Adipocyte (in vitro differentiated cells): ENCODE results near the gene ACTR2.
A peak's percentile ranks its signal among the peaks of the same experiment; 100 is the strongest.
"Not testable (repeated sequence)": the region's sequence is repeated elsewhere in the genome, so short reads cannot be mapped to it uniquely, and the experiment has no call there.

Source experiments
- DNase-seq: peaks from one replicate; pipeline ENCODE4 v3.0.0-alpha.2; 2015; ENCODE audit warnings: low read depth
- H3K27me3 ChIP-seq: replicated peaks from 2 replicates; pipeline ENCODE4 v1.7.0; 2013; ENCODE audit warnings: mild to moderate bottlenecking, low read length, moderate library complexity; ENCODE audit not compliant: control insufficient read depth, insufficient read depth
- H3K36me3 ChIP-seq: 2 replicates; pipeline ENCODE4 v1.7.0; 2013; ENCODE audit warnings: low read length, mild to moderate bottlenecking, moderate library complexity; ENCODE audit not compliant: control insufficient read depth, insufficient read depth, severe bottlenecking
- H3K4me1 ChIP-seq: 2 replicates; pipeline ENCODE4 v1.7.0; 2013; ENCODE audit warnings: mild to moderate bottlenecking, low read length, moderate library complexity; ENCODE audit not compliant: control insufficient read depth, insufficient read depth
- H3K4me3 ChIP-seq: 2 replicates; pipeline ENCODE4 v1.7.0; 2013; ENCODE audit warnings: mild to moderate bottlenecking, low read length, moderate library complexity
- H3K9ac ChIP-seq: 2 replicates; pipeline ENCODE4 v1.7.0; 2013; ENCODE audit warnings: mild to moderate bottlenecking, low read length, moderate library complexity
- H3K9me3 ChIP-seq: 2 replicates; pipeline ENCODE4 v1.7.0; 2013; ENCODE audit warnings: mild to moderate bottlenecking, low read length, moderate library complexity; ENCODE audit not compliant: control insufficient read depth

The ACTR2 gene

DNA sequence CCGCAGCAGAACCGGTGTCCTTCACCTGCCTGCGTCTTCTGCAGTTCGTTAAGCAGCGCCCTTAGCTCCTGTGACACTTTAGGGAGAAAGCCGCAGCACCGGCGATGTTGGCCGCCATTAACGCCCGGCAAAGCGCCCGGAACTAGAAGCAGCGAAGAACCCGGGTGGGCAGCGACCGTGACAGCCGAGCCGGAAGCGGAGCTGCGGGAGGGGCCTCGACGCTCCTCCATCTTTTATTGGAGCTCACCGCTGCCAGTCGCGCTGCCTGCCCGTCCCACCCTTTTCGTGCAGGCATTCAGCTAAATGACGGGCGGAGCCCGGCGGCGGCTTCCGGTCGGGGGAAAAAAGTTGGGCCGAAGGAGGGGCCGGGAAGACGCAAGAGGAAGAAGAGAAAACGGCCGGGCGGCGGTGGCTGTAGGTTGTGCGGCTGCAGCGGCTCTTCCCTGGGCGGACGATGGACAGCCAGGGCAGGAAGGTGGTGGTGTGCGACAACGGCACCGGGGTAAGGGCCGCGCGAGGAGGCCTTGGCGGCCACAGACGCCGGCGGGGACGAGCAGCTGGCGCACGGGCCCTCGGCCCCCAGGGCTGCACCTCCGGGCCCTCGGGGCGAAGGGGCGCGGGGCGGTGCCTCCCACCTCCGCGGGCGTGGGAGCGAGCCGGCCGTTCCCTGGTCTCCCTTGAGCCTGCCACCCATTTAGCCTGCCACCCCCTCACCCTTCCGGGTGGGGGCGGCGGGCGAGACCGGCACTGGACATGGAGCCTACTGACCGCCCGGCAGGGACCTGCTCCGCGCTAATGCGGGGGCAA is at the start of gene ACTR2:
Gene ACTR2 (plus strand): TSS at position 376 of the 807 bp plus-strand sequence. CDS start 79 bp downstream, at position 455.
- H3K9me3 ChIP-seq, result no peaks in the 10 kb centered on the region
- DNase-seq, result peak; percentile 98
- peak within 1 kb of the TSS; percentile 99 for H3K9ac ChIP-seq

DNA sequence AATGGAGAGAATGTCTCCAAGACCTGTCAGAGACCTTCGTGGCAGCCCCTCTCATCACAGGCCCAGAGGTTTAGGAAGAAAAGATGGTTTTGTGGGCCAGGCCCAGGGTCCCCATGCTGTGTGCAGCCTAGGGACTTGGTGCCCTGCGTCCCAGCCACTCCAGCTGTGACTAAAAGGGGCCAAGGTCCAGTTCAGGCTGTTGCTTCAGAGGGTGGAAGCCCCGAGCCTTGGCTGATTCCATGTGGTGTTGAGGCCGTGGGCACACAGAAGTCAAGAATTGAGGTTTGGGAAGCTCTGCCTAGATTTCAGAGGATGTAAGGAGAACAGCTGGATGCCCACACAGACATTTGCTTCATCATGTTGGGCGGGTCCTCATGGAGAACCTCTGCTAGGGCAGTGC is 45.1 kb upstream of the ACTR2 start:
- Histone ChIP-seq H3K4me1 (peaks cover 13% of the 10 kb centered on the region), H3K9ac (no peak overlapping the region), H3K4me3 (no peak overlapping the region), H3K36me3 (no peaks in the 10 kb centered on the region), H3K27me3 (no peaks in the 10 kb centered on the region), H3K9me3 (no peaks in the 10 kb centered on the region)
- DNase-seq, result no peak

More for the DNA sequence above, at the start of gene ACTR2:
- H3K27me3 ChIP-seq, result no peaks in the 10 kb centered on the region
- H3K4me1 ChIP-seq, result peaks cover 49% of the 10 kb centered on the region
- no peaks in the 10 kb centered on the region for H3K36me3 ChIP-seq
- peak within 1 kb of the TSS; percentile 99 for H3K4me3 ChIP-seq

DNA sequence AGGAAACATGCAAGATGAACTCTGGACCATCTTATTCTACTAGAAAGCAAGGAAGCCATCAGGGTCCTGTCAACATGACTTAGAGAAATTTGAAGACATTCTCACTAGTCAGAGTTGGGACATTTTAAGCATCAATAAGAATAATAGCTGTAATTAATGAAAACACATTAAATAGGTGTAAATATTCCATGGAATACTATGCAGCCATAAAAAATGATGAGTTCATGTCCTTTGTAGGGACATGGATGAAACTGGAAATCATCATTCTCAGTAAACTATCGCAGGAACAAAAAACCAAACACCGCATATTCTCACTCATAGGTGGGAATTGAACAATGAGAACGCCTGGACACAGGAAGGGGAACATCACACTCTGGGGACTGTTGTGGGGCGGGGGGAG is 44.2 kb upstream of the ACTR2 start:
- H3K36me3 ChIP-seq, H3K9ac ChIP-seq, H3K4me3 ChIP-seq, DNase-seq, H3K9me3 ChIP-seq, H3K27me3 ChIP-seq: not testable (repeated sequence)
- peaks cover 16% of the 10 kb centered on the region for H3K4me1 ChIP-seq

DNA sequence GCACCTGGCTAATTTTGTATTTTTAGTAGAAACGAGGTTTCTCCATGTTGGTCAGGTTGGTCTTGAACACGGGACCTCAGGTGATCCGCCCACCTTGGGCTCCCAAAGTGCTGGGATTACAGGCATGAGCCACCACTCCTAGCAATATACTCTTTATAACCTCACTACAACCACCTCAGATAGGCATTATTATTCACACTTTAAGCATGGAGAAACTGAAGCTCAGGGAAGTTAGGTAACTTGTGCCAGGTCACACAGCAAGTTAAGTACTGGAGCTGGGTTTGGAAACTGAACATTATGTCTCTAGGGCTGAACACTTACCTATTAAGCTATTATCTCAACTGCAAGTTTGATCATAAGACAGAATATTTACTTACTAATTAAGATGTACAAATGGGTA is 42.6 kb upstream of the ACTR2 start:
- peaks cover 16% of the 10 kb centered on the region for H3K4me1 ChIP-seq
- H3K9me3 ChIP-seq, result no peaks in the 10 kb centered on the region
- H3K27me3 ChIP-seq, result no peaks in the 10 kb centered on the region
- no peaks in the 10 kb centered on the region for H3K36me3 ChIP-seq
- no peak overlapping the region for H3K4me3 ChIP-seq
- H3K9ac ChIP-seq, result no peak overlapping the region
- no peak for DNase-seq

DNA sequence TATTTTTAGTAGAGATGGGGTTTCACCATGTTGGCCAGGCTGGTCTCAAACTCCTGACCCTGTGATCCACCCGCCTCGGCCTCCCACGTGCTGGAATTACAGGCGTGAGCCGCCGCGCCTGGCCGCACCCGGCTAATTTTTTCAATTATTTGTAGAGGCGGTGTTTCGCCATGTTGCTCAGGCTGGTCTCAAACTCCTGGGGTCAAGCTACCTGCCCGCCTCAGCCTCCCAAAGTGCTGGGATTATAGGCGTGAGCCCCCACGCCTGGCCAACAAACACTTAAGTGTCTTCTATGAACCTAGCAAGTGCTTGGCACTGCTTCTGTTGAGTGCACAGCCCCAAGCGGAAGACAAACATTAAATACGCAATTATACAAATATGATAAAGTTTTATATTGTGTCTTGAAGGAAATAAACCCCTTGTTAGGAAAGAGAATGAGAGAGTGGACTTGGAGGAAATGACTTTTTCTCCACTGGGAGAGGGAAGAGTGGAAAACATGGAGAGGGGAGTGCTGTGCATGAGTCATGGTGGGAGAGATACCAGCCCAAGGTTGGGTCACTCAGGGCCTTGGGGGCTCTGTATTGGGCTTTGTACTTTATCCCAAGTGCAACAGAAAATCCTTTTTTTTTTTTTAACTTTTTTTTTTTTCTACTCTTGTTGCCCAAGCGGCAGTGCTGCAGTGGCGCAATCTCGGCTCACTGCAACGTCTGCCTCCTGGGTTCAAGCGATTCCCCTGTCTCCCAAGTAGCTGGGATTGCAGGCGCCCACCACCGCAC is 41.4 kb upstream of the ACTR2 start:
- no peaks in the 10 kb centered on the region for H3K9me3 ChIP-seq
- no peak overlapping the region for H3K9ac ChIP-seq
- H3K4me1 ChIP-seq, result peaks cover 16% of the 10 kb centered on the region
- H3K27me3 ChIP-seq, result no peaks in the 10 kb centered on the region
- H3K36me3 ChIP-seq, result no peaks in the 10 kb centered on the region
- no peak overlapping the region for H3K4me3 ChIP-seq
- DNase-seq, result no peak

DNA sequence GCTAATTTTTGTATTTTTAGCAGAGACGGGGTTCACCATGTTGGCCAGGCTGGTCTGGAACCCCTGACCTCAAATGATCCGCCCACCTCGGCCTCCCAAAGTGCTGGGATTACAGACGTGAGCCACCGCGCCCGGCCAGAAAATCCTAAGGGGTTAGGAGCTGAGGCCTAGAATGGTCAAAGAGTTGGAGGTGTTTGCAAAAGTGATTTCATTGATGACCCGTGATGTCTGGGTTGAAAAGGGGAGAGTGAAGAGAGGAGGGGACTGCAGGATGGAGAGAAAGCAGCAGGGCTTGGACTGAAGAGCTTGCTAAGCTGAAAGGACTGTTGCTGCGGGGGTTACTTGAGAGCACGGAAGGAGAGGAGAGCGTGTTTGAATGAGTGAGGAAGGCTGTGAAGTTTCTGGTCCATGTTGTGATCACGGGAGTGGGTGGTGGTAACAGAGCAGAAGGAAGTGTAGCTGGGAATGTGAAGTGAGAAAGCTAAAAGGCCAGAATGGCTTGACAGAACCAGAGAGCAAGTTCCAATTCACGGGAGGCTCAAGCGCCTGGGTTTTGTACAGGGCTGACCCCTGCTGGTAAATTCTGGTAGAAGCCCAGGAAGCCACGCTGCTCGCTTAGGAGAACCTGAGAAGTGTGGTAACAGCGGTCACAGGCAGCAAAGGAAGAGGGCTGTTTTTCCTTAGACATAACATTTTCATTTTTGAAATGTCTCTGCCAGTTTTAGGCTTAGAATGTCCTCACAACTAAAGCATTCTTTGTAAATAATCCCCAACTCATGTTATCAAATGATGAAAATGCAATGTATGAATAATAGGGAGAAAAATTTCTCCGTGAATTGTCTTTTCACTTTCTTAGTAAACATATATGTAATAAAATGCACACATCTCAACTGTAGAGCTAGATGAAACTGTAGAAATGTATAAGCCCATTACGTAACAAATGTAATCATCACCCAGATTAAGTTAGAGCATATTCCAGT is 40.5 kb upstream of the ACTR2 start:
- Histone ChIP-seq H3K9ac (peak overlapping the region; percentile 45), H3K4me1 (peaks cover 16% of the 10 kb centered on the region), H3K36me3 (no peaks in the 10 kb centered on the region), H3K4me3 (peak overlapping the region; percentile 37), H3K27me3 (no peaks in the 10 kb centered on the region), H3K9me3 (no peaks in the 10 kb centered on the region)
- peak; percentile 91 for DNase-seq

DNA sequence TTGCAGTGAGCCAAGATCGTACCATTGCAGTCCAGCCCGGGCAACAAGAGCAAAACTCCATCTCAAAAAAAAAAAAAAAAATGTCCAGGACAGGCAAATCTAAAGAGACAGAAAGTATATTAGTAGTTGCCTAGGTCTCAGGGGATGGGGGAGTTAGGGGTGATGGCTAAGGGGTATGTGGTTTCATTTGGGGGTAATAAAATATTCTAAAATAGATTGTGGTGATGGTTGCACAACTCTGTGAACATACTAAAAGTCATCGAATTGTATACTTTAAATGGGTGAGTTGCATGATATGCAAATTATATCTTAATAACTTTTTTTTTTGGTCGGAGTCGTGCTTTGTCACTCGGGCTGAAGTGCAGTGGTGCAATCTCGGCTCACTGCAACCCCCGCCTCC is 34.2 kb upstream of the ACTR2 start:
- Histone ChIP-seq H3K4me3 (no peak overlapping the region), H3K36me3 (no peaks in the 10 kb centered on the region), H3K27me3 (no peaks in the 10 kb centered on the region), H3K9ac (no peak overlapping the region), H3K9me3 (no peaks in the 10 kb centered on the region), H3K4me1 (peaks cover 1% of the 10 kb centered on the region)
- no peak for DNase-seq

DNA sequence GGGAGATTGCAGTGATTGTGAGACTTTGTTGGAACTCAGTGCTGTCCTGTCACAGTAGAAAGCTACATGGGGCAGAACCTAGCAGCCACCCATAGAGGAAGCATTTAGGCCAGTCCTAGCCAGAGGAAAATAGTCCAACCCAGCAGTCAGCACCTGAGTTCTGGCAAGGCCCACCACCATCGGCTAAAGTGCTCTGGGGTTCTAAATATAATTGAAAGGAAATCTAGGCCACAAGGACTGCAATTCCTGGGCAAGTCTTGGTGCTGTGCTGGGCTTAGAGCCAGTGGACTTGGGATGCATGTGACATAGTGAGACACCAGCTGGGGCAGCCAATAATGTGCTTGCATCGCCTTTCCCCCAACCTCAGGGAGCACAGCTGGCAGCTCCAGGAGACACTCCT is 28.9 kb upstream of the ACTR2 start:
- no peak overlapping the region for H3K9ac ChIP-seq
- H3K4me1 ChIP-seq, result peaks cover 14% of the 10 kb centered on the region
- no peaks in the 10 kb centered on the region for H3K36me3 ChIP-seq
- no peak for DNase-seq
- no peak overlapping the region for H3K4me3 ChIP-seq
- H3K9me3 ChIP-seq, result peaks cover 3% of the 10 kb centered on the region
- no peaks in the 10 kb centered on the region for H3K27me3 ChIP-seq

DNA sequence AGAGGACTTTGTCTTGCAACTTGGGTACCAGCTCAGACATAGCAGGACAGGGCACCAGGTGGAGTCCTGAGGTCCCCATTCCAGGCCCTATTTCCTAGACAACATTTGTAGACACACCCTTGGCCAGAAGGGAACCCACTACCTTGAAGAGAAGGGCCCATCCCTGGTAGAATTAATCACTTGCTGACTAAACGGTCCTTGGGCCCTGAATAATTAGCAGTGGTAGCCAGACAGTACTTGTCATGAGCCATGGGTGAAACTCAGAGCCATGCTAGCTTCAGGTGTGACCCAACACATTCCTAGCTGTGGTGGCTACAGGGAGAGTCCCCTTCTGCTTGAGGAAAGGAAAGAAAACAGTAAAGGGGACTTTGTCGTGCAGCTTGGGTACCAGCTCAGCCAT is 28.5 kb upstream of the ACTR2 start:
- H3K4me3 ChIP-seq, result no peak overlapping the region
- no peak for DNase-seq
- peaks cover 6% of the 10 kb centered on the region for H3K9me3 ChIP-seq
- H3K36me3 ChIP-seq, result no peaks in the 10 kb centered on the region
- H3K4me1 ChIP-seq, result peaks cover 16% of the 10 kb centered on the region
- no peaks in the 10 kb centered on the region for H3K27me3 ChIP-seq
- H3K9ac ChIP-seq, result no peak overlapping the region

DNA sequence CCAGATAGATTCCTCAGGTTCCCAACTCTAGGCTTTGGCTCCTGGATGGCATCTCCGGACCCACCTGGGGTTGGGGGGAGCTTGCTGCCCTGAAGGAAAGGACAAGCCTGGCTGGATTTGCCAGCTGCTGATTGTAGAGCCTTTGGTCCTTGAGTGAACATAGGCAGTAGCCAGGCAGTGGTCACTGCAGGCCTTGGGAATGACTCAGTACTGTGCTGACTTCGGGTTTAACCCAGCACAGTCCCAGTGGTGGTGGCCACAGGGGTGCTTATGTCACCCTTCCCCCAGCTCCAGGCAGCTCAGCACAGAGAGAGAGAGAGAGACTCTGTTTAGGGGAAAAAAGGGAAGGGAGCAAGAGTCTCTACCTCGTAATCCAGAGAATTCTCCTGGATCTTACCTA is 27.7 kb upstream of the ACTR2 start:
- Histone ChIP-seq H3K9me3 (peaks cover 6% of the 10 kb centered on the region), H3K9ac (no peak overlapping the region), H3K36me3 (no peaks in the 10 kb centered on the region), H3K27me3 (no peaks in the 10 kb centered on the region), H3K4me3 (no peak overlapping the region), H3K4me1 (peaks cover 23% of the 10 kb centered on the region)
- DNase-seq, result peak; percentile 3
